ENCODE measurements around the gene NDUFB7. TPM values are rescaled to one million over a fixed set of nuclear protein-coding genes. Genes with fewer than 3 reads are reported as not detected.
"Not testable (repeated sequence)": the region's sequence is repeated elsewhere in the genome, so short reads cannot be mapped to it uniquely, and the experiment has no call there.

Gene NDUFB7
- total and polyA plus RNA-seq, 2 of the 8 experiments (the other 6 are each of a cell fraction or from before 2014, with no cell fraction given): 151 to 740 TPM

- no peak for TF ChIP-seq TAF7 (optimal IDR thresholded peaks at IDR 0.05; ENCODE audit: borderline replicate concordance, low read depth, low read length)
- TF ChIP-seq, protein P1, sequence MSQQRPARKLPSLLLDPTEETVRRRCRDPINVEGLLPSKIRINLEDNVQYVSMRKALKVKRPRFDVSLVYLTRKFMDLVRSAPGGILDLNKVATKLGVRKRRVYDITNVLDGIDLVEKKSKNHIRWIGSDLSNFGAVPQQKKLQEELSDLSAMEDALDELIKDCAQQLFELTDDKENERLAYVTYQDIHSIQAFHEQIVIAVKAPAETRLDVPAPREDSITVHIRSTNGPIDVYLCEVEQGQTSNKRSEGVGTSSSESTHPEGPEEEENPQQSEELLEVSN (IDR thresholded peaks at IDR 0.05): no peak
Measured at GRCh38 chr19:14542711-14543328, 29.0 kb downstream of the NDUFB7 start (continued).

DNA sequence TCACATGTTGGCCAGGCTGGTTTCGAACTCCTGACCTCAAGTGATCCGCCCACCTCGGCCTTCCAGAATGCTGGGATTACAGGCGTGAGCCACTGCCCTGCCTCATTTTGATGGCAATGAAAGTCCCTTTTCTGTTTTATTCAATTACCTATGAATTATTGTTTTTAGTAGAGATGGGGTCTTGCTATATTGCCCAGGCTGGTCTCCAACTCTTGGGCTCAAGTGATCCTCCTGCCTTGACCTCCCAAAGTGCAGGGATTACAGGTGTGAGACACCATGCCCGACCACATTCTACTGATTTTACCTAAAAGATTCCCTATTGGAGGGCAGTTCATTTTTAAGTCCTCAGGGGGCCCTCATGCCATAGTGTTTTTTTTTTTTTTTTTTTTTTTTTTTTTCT is 29.9 kb downstream of the NDUFB7 start:
- H4K5ac ChIP-seq (ENCODE audit: insufficient read length, low read depth, low read length); DNase-seq (ENCODE audit: low read depth in 1 of 2, low spot score in 2 of 2); H3K4me3 ChIP-seq (ENCODE audit: extremely low read depth in 1 of 4, insufficient read depth in 2 of 4, low read depth in 3 of 4, low read length in 4 of 4); H2BK120ac ChIP-seq (replicated peaks; ENCODE audit: low read depth, low read length); H3K27me3 ChIP-seq (replicated peaks in 1 of 4; ENCODE audit: control insufficient read depth in 3 of 4, extremely low read depth in 1 of 4, insufficient read depth in 3 of 4, low read length in 3 of 4); H3K4me2 ChIP-seq (ENCODE audit: insufficient read depth in 1 of 2, low read depth in 2 of 2, low read length in 2 of 2); H3K4ac ChIP-seq (replicated peaks; ENCODE audit: insufficient read length, low read depth, low read length); H2BK5ac ChIP-seq (ENCODE audit: low read depth, low read length); H2BK20ac ChIP-seq (ENCODE audit: low read length); POLR2A ChIA-PET (ENCODE audit: partially characterized antibody); H4K91ac ChIP-seq (replicated peaks; ENCODE audit: insufficient read length, low read length); H3K23ac ChIP-seq (ENCODE audit: insufficient read length); H2AFZ ChIP-seq (ENCODE audit: low read length); H2BK12ac ChIP-seq (ENCODE audit: low read depth, low read length); H3K18ac ChIP-seq (ENCODE audit: extremely low read depth, low read length); FAIRE-seq; H3K27ac ChIP-seq (ENCODE audit: low read depth, low read length); H2BK15ac ChIP-seq (ENCODE audit: low read length); H3K4me1 ChIP-seq (replicated peaks in 1 of 4; ENCODE audit: control insufficient read depth in 3 of 4, insufficient read depth in 4 of 4, low read length in 3 of 4); H3K14ac ChIP-seq (ENCODE audit: insufficient read length); H3K36me3 ChIP-seq (ENCODE audit: control insufficient read depth in 2 of 4, insufficient read depth in 4 of 4, low read length in 3 of 4); H3K9ac ChIP-seq (replicated peaks in 1 of 4; ENCODE audit: extremely low read depth in 1 of 4, low read depth in 3 of 4, low read length in 3 of 4); H3K23me2 ChIP-seq (ENCODE audit: low read depth, low read length); H4K8ac ChIP-seq (ENCODE audit: extremely low read depth, insufficient read depth, low read length); H3K56ac ChIP-seq (replicated peaks; ENCODE audit: insufficient read length, low read depth, low read length); H2AK5ac ChIP-seq (ENCODE audit: low read depth, low read length); H3K9me3 ChIP-seq (ENCODE audit: insufficient read depth in 2 of 2, low read depth in 1 of 2, low read length in 1 of 2): not testable (repeated sequence)
- peaks cover 0 to 41% of the 10 kb centered on the region in 2 experiments; a peak in 2 of 4 replicates for H3K79me2 ChIP-seq (ENCODE audit: control insufficient read depth in 1 of 2, insufficient read depth in 2 of 2, low read length in 2 of 2)
- 82% methylated on average over 5 of the region's 5 CpGs; no CpG with 5 or more reads in 1 of the 2 experiments for WGBS, 2 experiments (ENCODE audit: extremely low coverage in 1 of 2, insufficient coverage in 1 of 2, insufficient read length in 1 of 2, insufficient replicate concordance in 2 of 2, low coverage in 1 of 2, low lambda C conversion rate in 2 of 2, missing lambda C conversion rate in 1 of 2)
- H3K79me1 ChIP-seq (ENCODE audit: low read depth, low read length): peaks cover 30% of the 10 kb centered on the region
- CTCF ChIA-PET (ENCODE audit: partially characterized antibody): interaction anchor here (0.6 to 1.0 kb wide), 2 partner anchors 37 to 61 kb away, joined by 3 to 4 read pairs; no protein-coding TSS in a partner anchor
- peaks cover 8 to 25% of the 10 kb centered on the region in 2 experiments for H4K20me1 ChIP-seq (replicated peaks in 1 of 2; ENCODE audit: control insufficient read depth in 1 of 2, insufficient read depth in 2 of 2, low read length in 2 of 2)

Measured in H1 (cell line).